NCI-H1048 (cell line): ENCODE measurements around the gene LIPE.

Experiments
- DNase-seq: peaks from one replicate; lab custom pipeline; 2025; lab: John Stamatoyannopoulos, UW

The LIPE gene

GRCh38 chr19:42411581-42412178 lies 15.5 kb downstream of the LIPE start:
- no peak for DNase-seq

- DNase-seq, result no peak
Measured at GRCh38 chr19:42410371-42410770, 16.8 kb downstream of the LIPE start.

- no peak for DNase-seq
Measured at GRCh38 chr19:42409477-42409876, 17.7 kb downstream of the LIPE start.

- DNase-seq, result no peak
Measured at GRCh38 chr19:42407816-42408175, 19.4 kb downstream of the LIPE start.

GRCh38 chr19:42407085-42407815 lies 19.9 kb downstream of the LIPE start:
- DNase-seq, result no peak

- no peak for DNase-seq
Measured at GRCh38 chr19:42406111-42406510, 21.1 kb downstream of the LIPE start.

GRCh38 chr19:42403586-42403985 lies 23.6 kb downstream of the LIPE start:
- no peak for DNase-seq

- no peak for DNase-seq
Measured at GRCh38 chr19:42402376-42403116, 24.6 kb downstream of the LIPE start.

- DNase-seq, result no peak
Measured at GRCh38 chr19:42401365-42402303, 25.6 kb downstream of the LIPE start.

- no peak for DNase-seq
Measured at GRCh38 chr19:42400404-42400803, 26.8 kb downstream of the LIPE start.

- DNase-seq, result no peak
Measured at GRCh38 chr19:42397263-42398166, 29.7 kb downstream of the LIPE start.

GRCh38 chr19:42396381-42397262 lies 30.6 kb downstream of the LIPE start:
- DNase-seq, result peak; percentile 93

- DNase-seq, result no peak
Measured at GRCh38 chr19:42394751-42395150, 32.4 kb downstream of the LIPE start.

- DNase-seq, result no peak
Measured at GRCh38 chr19:42392165-42392564, 35.0 kb downstream of the LIPE start.

- no peak for DNase-seq
Measured at GRCh38 chr19:42389899-42390298, 37.3 kb downstream of the LIPE start, which contains the start of gene CNFN. TSS of gene CNFN (minus strand) at chr19:42390297. CDS start at chr19:42389037, 1,260 bp downstream.

- DNase-seq, result no peak
Measured at GRCh38 chr19:42388851-42389489, 38.2 kb downstream of the LIPE start.

- no peak for DNase-seq
Measured at GRCh38 chr19:42386974-42387707, 40.0 kb downstream of the LIPE start.

GRCh38 chr19:42380155-42380554 lies 47.0 kb downstream of the LIPE start:
- DNase-seq, result no peak
